AG08395 (cell line): ENCODE data around the gene CLDN34.
A peak's percentile ranks its signal among the peaks of the same experiment; 100 is the strongest.

Experiments used
- DNase-seq: peaks from one replicate; pipeline ENCODE4 v3.0.0; 2012; ENCODE audit warnings: mixed read lengths, low spot score

The CLDN34 gene, protein sequence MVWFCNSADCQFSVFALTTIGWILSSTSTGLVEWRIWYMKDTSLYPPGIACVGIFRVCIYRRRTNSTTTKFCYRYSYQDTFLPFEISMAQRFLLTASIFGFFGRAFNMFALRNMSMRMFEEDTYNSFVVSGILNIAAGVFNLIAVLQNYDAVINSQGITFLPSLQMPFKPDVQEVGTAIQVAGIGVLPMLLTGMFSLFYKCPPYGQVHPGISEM

DNA sequence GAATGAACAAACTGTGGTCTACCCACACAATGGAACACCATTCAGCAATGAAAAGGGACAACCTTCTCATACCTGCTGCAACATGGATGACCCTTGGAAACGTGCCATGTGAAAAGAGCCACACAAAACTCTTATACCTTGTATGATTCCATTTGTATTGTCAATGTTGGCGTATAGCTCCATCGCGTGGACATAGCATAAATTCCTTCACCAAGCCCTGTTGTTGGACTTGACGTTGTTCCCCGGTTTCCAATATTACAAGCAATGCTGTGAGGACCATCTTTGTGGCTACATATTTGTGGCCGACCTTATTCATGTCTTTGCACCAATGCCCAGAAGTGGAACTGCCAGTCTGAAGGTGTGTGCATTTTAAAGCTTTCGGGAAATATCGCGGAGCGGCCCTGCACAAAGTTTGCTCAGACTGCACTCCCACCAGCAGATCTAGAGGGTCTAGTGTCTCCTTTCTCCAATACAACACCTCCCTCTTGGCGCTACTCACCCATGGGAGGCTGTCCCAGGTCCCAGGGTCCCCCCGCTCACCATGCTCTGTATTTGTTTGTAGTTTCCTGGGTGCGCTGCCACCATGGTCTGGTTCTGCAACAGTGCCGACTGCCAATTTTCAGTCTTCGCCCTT, at the start of gene CLDN34:
TSS of gene CLDN34 (plus strand) at position 584 of the 634 bp plus-strand sequence. CDS start at position 584, 0 bp downstream.
- no peak for DNase-seq

DNA sequence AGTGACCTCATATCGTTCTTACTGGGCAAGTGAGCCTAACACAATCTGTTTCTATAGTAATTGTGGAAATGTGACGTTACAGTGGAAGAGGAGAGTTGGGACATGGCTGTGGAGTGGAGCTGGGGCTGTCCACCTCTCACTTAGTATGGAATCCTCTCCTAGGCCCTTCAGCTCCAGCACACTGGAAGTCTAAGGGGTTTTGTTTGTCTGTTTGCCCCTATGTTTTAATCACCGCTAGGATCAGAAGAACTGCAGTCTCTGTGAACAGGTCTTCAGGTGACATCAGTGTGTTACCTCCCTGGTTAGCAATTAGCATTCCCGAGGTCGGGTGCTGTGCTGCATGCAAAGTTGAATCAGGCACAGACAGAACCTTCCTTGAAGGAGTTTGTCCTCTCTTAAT, 49.3 kb upstream of the CLDN34 start:
- no peak for DNase-seq

DNA sequence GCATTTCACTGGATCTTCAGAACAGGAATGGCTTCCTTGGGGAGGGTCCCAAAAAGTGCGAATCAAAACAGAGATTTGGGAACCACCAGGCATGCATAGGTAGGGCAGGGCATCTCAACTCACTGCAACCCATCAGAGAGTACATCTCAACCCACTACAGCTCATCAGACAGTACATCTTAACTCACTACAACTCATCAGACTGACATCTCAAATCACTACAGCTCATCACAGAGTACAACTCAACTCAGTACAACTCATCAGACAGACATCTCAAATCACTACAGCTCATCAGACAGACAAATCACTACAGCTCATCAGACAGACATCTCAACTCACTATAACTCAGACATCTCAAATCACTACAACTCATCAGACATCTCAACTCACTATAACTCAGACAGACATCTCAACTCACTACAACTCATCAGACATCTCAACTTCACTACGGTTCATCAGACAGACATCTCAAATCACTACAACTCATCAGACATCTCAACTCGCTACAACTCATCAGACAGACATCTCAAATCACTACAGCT, 47.5 kb upstream of the CLDN34 start:
- no peak for DNase-seq

DNA sequence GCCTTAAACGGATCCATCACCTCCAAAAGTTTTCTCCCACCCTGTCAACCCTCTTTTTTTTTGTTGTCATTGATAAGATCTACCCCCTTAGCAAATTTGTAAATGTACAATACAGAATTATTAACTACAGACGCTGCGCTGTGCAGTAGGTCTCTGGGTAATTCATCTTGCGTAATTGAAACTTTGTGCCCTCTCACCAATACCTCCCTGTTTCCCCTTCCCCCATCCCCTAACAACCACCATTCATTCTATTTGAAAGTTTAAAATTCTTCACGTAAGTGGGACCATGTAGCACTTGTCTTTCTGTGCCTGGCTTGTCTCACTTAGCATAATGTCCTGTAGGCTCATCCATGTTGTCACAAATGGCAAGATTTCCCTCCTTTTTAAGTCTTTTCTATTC, 45.8 kb upstream of the CLDN34 start:
- DNase-seq = no peak

DNA sequence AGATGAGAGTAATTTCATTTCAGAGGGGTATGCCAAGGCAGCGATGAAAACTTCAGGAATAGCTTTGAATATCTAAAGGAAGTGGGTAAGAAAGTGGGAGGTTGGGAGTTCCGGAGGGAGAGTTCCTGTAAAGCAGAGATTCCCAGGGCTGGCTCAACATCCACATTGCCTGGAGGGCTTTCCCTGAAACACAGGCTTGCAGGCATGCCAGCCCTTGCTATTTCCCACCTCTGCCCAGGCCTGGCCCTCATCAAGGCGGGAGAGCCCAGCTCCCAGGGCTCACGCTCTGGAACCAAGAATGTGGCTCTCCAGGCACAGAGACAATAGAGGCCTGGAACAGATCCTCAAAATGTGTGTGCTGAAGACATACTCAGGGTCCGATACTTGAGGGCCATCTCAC, 43.8 kb upstream of the CLDN34 start:
- no peak for DNase-seq

DNA sequence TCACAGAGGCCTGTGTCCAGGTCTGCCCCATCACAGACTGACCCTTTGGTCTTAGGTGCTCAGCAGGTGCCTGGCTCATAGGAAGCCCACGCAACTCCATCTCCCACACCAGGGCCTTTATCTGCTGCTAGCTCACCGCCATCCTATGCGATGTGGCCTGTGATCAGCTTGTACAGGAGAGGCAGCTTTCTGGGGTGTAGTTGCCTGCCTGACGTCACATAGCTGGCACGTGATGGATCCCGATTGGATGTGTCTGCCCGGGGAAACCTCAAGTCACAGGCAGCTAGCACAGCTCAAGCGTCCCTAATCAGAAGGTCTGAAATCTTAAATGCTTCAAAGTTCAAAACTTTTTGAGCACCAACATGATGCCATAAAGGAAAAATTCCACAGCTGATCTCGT, 41.2 kb upstream of the CLDN34 start:
- no peak for DNase-seq

DNA sequence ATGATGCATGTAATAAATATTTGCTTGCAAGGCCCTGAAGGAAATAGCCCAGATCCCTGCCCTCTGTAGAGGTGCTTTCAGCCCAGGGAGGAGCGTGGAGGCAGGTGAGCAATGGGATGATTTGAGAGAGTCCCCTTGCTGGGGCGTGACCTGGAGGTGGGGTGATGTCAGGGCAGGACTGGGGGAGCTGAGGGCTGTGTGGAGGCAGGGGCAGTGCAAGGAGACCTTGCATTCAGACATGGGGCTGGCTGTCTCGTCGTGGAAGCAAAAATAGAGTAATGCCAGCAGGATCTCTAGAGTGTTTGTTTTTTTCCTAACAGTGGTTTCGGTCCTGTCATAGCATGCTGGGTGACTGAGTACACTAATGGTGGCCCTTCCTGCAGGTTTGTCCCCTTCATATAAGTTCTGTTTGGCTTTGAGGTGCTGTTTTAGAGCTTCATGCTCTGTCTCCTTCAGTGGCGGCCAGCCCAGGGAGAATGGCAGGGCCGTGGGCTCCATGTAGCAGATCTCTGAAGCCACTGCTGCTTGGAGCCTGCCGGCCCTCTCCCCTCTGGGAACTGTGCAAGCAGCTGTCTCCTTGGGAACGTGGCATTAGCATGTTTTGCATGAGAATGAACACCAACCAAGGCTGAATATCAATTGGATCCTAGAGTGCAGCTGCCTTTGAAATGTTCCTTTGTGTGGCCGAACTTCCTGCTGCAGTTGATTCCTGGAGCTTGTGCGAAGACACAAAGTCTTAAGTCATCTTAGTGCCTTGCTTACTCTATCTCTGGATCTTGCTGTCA, 39.3 kb upstream of the CLDN34 start:
- no peak for DNase-seq

DNA sequence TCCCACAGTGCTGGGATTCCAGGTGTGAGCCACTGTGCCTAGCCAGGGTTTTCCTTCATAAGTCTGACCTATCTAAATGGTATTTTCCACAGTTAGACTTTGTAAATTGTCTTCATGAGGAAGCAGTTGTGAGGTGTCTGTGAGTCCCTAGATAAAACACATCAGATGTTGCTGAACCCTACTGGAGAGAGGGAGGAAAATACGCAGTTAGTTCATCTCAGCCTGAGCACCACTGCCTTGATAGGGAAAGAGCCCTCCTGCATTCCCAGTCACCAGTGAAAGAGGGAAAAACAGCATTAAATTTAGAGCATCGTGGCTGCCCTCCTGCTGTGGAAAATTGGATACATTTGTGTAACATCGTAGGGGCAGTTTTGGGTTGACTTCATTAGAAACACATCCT, 31.7 kb upstream of the CLDN34 start:
- DNase-seq = no peak

DNA sequence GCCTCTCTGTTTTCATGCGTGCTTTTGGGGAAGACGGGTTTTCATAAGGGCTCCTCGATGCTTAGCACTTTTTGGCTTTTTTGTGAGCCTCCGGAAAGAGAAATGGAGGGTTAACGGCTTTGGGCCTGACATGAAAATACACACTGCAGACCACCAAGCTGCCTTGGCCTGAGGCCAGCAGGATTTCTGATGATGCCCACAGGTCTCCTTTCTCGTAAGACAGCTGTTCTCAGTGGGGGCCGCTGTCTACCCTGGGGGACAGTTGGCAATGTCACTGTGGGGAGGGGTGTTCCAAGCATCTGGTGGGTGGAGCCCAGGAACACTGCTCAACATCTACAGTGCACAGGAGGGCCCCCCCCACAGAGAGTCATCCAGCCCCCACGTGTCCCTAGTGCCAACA, 29.4 kb upstream of the CLDN34 start:
- DNase-seq = no peak

DNA sequence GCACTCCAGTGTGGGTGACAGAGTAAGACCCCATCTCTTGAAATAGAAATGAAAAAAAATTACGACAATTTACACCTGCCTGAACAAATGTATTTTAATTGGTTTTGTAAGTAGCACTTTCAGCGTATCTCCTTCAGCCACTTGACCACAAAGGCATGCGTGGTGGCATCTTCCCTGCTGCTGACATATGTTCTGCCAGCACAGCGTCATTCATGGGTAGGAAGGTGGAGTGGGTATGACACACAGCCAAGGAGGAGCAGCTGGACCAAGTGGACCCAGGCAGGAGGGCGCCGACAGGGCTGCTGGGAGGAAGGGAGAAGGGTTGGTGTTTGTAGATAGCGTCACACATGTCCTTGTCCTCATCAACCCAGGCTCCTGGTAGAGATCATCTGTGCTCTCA, 28.6 kb upstream of the CLDN34 start:
- DNase-seq = no peak

DNA sequence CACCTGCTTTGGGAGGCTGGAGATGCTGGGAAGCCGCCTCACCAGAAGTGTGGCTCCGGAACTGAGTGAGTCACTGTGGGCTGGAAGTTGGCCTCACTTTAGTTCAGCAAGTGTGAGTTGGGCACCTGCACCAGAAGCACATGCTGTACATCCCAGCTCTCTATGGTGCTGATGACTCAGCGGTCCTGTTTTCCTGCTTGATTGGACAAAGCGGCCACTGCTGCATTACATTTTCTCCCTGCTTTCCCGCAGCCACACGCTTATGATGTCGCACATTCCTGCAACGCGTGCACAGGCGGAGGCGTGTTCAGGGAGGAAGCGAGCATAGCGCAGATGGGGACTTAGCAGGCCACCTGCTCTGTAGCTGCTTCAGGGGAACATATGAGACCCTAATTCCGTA, 26.7 kb upstream of the CLDN34 start:
- DNase-seq = peak; percentile 18

DNA sequence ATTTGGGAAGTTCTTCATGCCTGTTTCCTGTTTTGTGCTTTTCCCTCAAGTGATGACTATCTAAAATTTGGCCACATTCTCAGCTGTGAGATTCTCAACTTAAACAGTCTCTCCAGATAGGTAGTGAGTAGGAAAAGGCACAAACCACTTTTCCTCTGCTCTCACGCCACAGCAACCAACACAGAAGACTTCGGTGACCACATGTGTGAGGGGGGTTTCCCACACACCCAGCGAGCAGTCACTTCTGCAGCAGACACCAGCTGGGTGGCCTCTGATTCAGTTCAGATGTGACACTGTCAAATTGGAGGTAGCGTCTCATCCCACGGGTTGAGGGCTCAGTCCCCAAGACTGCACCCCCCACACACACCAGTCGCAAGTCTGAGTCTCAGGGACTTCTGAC, 25.1 kb upstream of the CLDN34 start:
- no peak for DNase-seq

DNA sequence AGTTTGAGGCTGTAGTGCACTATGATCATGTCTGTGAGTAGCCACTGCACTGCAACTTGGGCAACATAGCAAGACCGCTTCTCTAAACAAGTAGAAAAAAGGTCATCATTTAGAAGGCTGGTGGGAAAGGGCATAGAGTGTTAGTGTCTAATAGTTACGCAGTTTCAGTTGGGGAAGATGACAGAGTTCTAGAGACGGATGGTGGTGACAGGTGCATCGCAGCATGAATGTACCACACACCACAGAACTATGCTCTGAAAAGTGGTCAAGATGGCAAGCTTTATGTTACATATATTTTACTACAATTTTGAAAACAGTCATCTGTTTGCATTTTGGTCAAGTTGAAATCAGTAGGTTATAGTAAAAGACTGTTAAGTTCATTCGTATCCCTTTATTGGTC, 23.7 kb upstream of the CLDN34 start:
- DNase-seq = no peak

DNA sequence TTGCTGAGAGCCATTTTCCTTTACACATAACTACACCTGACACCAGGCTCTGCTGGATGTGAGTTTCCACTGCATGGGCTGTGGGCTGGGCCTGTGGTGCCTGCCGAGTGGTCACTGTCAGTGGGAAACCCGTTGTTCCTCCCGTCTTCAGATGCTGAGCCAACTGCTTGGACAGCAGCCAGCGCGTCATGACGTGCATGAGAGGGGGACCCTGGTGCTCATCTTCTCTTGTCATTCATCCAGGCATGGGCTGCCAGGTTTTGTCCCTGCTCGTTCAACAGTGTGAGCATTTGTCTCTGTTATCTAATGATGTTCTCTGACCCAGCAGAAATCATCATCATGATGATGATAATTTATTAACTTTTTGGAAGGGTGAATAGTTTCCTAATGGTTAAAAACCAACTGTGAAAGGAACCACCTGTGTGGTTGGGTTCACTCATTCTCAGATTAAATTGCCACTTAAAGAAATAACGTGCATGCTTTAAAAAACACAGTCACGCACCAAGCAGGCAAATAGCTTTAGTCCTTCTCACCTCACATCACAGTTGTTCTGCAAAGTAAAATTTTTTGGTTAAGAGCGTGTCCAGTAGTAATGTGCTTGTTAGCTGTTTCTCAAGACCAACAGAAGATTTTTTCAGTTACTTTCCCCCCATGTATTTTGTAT, 19.9 kb upstream of the CLDN34 start:
- no peak for DNase-seq

DNA sequence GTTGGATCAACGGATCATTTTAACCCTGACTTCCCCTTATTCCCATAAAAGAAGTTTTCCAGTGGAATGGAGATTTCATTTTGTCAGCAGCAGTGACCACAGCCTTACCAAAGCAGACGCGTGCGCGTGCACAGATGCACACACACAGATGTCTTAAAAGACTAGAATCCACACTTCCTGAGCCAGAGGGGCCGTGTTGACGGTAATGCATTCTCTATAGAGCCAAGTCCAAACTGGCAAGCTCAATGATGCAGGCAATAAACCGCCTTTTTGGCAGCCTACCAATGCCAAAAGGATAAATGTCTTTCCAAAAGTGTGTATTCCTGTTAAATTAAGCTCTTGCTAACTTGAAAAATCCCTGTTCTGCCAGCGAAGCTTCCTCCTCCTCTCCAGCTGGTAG, 18.8 kb upstream of the CLDN34 start:
- DNase-seq = no peak

DNA sequence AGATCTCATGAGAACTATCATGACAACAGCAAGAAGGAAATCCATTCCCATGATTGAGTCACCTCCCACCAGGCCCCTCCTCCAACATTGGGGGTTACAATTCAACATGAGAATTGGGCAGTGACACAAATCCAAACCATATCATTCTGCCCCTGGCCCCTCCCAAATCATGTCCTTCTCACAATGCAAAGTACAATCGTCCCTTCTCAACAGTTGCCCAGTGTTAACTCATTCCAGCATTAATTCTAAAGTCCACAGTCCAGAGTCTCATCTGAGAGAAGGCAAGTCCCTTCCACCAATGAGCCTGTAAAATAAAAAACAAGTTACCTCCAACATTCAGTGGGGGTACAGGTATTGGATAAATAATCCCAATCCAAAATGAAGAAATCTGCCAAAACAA, 14.9 kb upstream of the CLDN34 start:
- DNase-seq = no peak

DNA sequence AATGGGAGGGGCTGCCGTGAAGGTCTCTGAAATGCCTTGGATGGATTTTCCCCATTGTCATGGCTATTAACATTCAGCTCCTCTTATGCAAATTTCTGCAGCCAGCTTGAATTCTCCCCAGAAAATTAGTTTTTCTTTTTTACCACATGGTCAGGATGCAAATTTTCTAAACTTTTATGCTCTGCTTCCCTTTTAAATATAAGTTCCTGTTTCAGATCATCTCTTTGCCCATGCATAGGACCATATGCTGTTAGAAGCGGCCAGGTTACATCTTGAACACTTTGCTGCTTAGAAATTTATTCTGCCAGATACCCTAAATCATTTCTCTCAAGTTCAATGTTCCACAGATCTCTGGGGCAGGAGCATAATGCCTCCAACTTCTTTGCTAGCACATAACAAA, 13.8 kb upstream of the CLDN34 start:
- DNase-seq = no peak

DNA sequence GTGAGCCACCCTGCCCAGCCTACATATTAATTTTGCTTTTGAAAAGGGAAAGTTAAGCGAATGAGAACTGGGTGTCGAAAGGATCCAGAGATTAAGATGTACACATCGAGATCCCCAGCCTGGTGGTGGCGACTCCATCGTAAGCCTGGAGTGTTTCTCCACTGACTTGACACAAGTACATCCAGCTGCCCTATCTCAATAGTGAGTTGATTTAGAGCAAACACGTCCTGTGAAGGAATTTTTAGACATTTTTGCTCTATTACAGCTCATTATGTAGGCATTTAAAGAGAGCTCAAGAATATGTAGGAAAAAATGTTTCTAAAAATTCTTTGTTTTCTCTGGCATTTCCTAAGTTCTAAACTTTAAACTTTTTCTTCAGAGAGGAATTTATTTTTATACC, 11.7 kb upstream of the CLDN34 start:
- DNase-seq = peak; percentile 41

DNA sequence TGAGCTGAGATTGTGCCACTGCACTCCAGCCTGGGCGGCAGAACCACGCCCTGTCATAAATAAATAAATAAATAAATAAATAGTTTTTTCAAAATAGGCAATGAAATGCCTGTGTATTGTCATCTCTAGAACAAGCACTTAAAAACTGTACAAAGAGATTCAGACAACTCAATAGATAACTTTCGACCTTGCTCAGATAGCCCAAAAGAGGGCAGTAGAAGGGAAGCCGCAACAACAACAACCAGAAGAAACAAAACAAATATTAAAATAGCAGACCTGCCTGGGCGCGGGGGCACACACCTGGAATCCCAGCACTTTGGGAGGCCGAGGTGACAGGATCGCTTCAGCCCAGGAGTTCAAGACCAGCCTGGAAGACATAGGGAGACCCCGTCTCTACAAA, 9.4 kb upstream of the CLDN34 start:
- no peak for DNase-seq

DNA sequence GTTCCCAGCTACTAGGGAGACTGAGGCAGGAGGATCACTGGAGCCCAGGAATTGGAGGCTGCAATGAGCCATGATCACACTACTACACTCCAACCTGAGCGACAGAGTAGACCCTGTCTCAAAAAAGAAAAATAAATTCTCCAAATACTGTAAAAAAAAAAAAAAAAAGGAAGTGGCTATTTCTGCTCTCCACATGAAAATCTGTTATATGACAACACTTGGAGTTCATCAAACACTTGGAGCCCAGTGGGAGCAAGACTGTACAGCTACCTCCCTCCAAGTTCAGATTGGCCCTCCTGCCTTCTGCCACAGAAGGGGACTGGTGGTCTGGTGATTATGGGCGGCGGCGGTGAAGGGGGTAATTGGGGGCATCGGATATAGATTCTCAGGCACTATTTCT, 9.0 kb upstream of the CLDN34 start:
- no peak for DNase-seq

DNA sequence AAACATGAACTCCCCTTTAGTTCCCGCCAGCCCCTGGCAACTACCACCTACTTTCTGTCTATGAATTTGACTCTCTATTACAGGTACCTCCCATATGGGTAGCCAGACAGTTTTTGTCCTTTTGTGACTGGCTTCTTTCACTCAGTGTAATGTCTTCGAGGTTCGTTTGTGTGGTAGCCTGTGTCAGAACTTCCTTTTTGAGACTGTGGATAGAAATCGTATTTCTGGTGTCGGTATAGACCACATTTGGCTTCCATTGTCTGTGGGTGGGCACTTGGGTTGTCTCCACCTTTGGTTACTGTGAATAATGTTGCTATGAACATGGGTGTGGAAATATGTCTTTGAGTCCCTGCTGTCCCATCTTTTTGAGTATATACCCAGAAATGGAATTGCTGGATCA, 5.4 kb upstream of the CLDN34 start:
- no peak for DNase-seq

DNA sequence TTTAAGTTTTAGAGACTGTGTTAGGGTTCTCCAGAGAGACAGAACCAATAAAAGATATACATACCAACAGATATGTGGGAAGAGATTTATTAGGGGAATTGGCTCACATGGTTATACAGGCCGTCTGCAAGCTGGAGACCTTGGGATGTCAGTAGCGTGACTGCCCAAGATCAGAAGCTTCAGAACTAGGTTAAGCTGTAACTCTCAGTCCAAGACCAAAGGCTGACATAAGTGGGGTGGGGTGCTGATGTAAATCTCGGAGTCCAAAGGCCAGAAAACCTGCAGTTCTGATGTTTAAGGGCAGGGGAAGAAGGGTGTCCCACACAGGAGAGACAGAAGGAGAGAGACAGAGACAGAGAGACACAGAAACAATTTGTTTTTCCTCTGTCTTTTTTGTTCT, 10.5 kb downstream of the CLDN34 start:
- DNase-seq = no peak

DNA sequence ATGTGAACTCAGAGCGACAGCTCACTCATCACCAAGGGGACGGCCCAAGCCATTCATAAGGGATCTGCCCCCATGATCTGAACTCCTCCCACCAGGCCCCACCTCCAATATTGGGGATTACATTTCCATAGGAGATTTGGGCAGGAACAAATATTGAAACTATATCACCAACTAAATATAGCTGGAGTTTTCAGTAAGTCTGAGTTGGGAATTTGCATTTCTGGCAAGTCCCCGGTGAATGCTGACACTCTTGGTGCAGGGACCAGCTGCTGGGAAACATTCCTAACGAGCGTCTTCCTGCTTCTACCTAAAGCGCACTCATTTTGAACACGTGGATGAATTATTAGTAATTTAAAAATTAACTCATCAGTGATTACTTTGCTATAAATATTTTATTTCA, 13.2 kb downstream of the CLDN34 start:
- no peak for DNase-seq
